ENCODE measurements around the gene RNF112. TPM values are rescaled to one million over a fixed set of nuclear protein-coding genes. Genes with fewer than 3 reads are reported as not detected.

The RNF112 gene
- total and polyA plus RNA-seq, 2 of the 13 experiments (the other 11 are each of a cell fraction or from before 2014, with no cell fraction given), result 0.05 TPM; not detected in 1

DNA sequence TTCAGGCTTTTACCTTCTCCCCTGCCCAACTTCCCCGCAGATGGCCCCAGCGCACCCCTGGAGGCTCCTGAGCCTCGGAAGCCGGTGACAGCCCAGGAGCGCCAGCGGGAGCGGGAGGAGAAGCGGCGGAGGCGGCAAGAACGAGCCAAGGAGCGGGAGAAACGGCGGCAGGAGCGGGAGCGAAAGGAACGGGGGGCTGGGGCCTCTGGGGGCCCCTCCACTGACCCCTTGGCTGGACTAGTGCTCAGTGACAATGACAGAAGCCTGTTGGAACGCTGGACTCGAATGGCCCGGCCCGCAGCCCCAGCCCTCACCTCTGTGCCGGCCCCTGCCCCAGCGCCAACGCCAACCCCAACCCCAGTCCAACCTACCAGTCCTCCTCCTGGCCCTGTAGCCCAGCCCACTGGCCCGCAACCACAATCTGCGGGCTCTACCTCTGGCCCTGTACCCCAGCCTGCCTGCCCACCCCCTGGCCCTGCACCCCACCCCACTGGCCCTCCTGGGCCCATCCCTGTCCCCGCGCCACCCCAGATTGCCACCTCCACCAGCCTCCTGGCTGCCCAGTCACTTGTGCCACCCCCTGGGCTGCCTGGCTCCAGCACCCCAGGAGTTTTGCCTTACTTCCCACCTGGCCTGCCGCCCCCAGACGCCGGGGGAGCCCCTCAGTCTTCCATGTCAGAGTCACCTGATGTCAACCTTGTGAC, 29.1 kb upstream of the RNF112 start:
- no peak for ATAC-seq
- H3K27ac ChIP-seq (ENCODE audit: extremely low read length, insufficient read depth, low read length), result no peak overlapping the region
- CTCF ChIA-PET (ENCODE audit: low intra/inter-chr PET ratio, low total read pairs), result no interaction called here
- in situ Hi-C loops (cut with HindIII; ENCODE audit: extremely low pct_ligation_motif_present, low pct_unique_long_range_greater_than_20kb), result no loop called here
- peaks cover 39% of the 10 kb centered on the region for H3K4me1 ChIP-seq (ENCODE audit: insufficient read depth, low read length)
- peaks cover 13 to 41% of the 10 kb centered on the region in 2 experiments for H3K36me3 ChIP-seq (replicated peaks in 1 of 2; ENCODE audit: control insufficient read depth in 1 of 2, insufficient read depth in 2 of 2, low read length in 2 of 2)
- no peak overlapping the region for H3K9ac ChIP-seq (ENCODE audit: insufficient read depth, low read depth, low read length)
- intact Hi-C loops (cut with micrococcal nuclease; ENCODE audit: unreplicated experiment), result no loop called here
- POLR2A ChIA-PET, result no interaction called here
- H4K20me1 ChIP-seq (ENCODE audit: insufficient read depth, low read length), result no peaks in the 10 kb centered on the region
- BruUV-seq (replicated peaks), result no TSS peak
- H3K9me3 ChIP-seq (ENCODE audit: low read length), result no peaks in the 10 kb centered on the region
- H3K4me3 ChIP-seq (replicated peaks in 1 of 3; ENCODE audit: insufficient read depth in 1 of 3, low read depth in 2 of 3, low read length in 3 of 3), result no peak overlapping the region
- peaks cover 12% of the 10 kb centered on the region for H3K79me2 ChIP-seq (ENCODE audit: insufficient read depth, low read length)
- no peak for DNase-seq (ENCODE audit: low spot score)
- no peak overlapping the region for H3K4me2 ChIP-seq (ENCODE audit: low read depth, low read length)
- no peak for TF ChIP-seq FOXM1 (CRISPR knock-in tag; IDR thresholded peaks at IDR 0.05)
- H2AFZ ChIP-seq (ENCODE audit: low read length), result no peak overlapping the region
- WGBS (ENCODE audit: low lambda C conversion rate), result 97% methylated on average over 30 of the region's 31 CpGs
- no peak for FAIRE-seq
- H3K27me3 ChIP-seq (ENCODE audit: control insufficient read depth in 1 of 2, insufficient read depth in 2 of 2, low read length in 2 of 2), result peaks cover 0 to 2% of the 10 kb centered on the region in 2 experiments; a peak in 1 of 5 replicates

DNA sequence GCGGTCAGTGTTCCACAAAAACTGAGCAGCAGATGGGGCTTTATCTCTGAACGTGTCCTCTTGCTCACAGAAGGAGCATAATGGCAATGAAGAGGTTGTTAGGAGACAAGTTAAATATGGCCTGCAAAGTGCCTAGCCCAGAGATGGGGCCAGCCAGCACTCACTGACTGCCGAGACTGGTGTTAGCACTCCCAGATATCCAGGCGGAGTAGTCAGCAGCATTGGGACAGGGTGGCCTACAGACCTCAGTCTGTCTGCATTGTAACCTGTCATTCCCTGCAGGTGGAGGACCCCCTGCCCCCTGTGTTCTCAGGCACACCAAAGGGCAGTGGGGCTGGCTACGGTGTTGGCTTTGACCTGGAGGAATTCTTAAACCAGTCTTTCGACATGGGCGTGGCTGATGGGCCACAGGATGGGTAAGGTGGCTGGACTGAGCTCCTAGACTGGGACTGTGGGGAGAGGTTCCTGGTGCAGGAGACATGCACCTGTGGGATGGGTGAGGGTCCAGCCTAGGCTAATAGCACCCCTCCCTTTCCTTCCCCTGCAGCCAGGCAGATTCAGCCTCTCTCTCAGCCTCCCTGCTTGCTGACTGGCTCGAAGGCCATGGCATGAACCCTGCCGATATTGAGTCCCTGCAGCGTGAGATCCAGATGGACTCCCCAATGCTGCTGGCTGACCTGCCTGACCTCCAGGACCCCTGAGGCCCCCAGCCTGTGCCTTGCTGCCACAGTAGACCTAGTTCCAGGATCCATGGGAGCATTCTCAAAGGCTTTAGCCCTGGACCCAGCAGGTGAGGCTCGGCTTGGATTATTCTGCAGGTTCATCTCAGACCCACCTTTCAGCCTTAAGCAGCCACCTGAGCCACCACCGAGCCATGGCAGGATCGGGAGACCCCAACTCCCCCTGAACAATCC, 28.2 kb upstream of the RNF112 start:
- H3K4me2 ChIP-seq (ENCODE audit: low read depth, low read length), result no peak overlapping the region
- H3K4me1 ChIP-seq (ENCODE audit: insufficient read depth, low read length), result peaks cover 45% of the 10 kb centered on the region
- peaks cover 13 to 41% of the 10 kb centered on the region in 2 experiments for H3K36me3 ChIP-seq (replicated peaks in 1 of 2; ENCODE audit: control insufficient read depth in 1 of 2, insufficient read depth in 2 of 2, low read length in 2 of 2)
- H3K9me3 ChIP-seq (ENCODE audit: low read length), result no peaks in the 10 kb centered on the region
- FAIRE-seq (no peak), ATAC-seq (no peak), DNase-seq (ENCODE audit: low spot score) (no peak)
- in situ Hi-C loops (cut with HindIII; ENCODE audit: extremely low pct_ligation_motif_present, low pct_unique_long_range_greater_than_20kb), result no loop called here
- POLR2A ChIA-PET, result no interaction called here
- CTCF ChIA-PET (ENCODE audit: low intra/inter-chr PET ratio, low total read pairs), result no interaction called here
- H3K27me3 ChIP-seq (ENCODE audit: control insufficient read depth in 1 of 2, insufficient read depth in 2 of 2, low read length in 2 of 2), result no peaks in the 10 kb centered on the region
- BruUV-seq (replicated peaks), result no TSS peak
- H3K79me2 ChIP-seq (ENCODE audit: insufficient read depth, low read length), result peaks cover 12% of the 10 kb centered on the region
- H3K27ac ChIP-seq (ENCODE audit: extremely low read length, insufficient read depth, low read length), result no peak overlapping the region
- H3K4me3 ChIP-seq (replicated peaks in 1 of 3; ENCODE audit: insufficient read depth in 1 of 3, low read depth in 2 of 3, low read length in 3 of 3), result no peak overlapping the region
- no peak overlapping the region for H2AFZ ChIP-seq (ENCODE audit: low read length)
- H4K20me1 ChIP-seq (ENCODE audit: insufficient read depth, low read length), result no peaks in the 10 kb centered on the region
- intact Hi-C loops (cut with micrococcal nuclease; ENCODE audit: unreplicated experiment), result no loop called here
- WGBS (ENCODE audit: low lambda C conversion rate), result 92% methylated on average over 8 of the region's 13 CpGs
- H3K9ac ChIP-seq (ENCODE audit: insufficient read depth, low read depth, low read length), result no peak overlapping the region
- no peak for TF ChIP-seq STAG1 (CRISPR knock-in tag; IDR thresholded peaks at IDR 0.05)
- TF ChIP-seq JARID2 (CRISPR knock-in tag; IDR thresholded peaks at IDR 0.05; ENCODE audit: insufficient replicate concordance), result no peak
- no peak for TF ChIP-seq ZNF576 (CRISPR knock-in tag; IDR thresholded peaks at IDR 0.05)
- TF ChIP-seq ZSCAN12 (CRISPR knock-in tag; IDR thresholded peaks at IDR 0.05), result no peak
- TF ChIP-seq GABPA (IDR thresholded peaks at IDR 0.05; ENCODE audit: low read depth, low read length), result no peak
- no peak for TF ChIP-seq GABPA (CRISPR knock-in tag; IDR thresholded peaks at IDR 0.05; ENCODE audit: low read depth)
- TF ChIP-seq, protein P1, sequence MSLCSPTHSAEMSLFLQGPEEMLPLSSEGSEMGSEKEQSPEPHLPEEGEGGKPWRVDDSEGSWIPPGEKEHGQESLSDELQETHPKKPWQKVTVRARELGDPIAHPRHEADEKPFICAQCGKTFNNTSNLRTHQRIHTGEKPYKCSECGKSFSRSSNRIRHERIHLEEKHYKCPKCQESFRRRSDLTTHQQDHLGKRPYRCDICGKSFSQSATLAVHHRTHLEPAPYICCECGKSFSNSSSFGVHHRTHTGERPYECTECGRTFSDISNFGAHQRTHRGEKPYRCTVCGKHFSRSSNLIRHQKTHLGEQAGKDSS (CRISPR knock-in tag; IDR thresholded peaks at IDR 0.05; ENCODE audit: borderline replicate concordance, low read depth), result no peak
- no peak for TF ChIP-seq GPBP1L1 (CRISPR knock-in tag; IDR thresholded peaks at IDR 0.05)
- TF ChIP-seq SMARCE1 (IDR thresholded peaks at IDR 0.05; ENCODE audit: borderline replicate concordance), result no peak
- no peak for TF ChIP-seq HMG20B (CRISPR knock-in tag; conservative IDR thresholded peaks at IDR 0.05)
- TF ChIP-seq ZNF230 (CRISPR knock-in tag; IDR thresholded peaks at IDR 0.05), result no peak
- TF ChIP-seq, protein P2, sequence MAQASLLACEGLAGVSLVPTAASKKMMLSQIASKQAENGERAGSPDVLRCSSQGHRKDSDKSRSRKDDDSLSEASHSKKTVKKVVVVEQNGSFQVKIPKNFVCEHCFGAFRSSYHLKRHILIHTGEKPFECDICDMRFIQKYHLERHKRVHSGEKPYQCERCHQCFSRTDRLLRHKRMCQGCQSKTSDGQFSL (CRISPR knock-in tag; IDR thresholded peaks at IDR 0.05), result no peak
- TF ChIP-seq SYNCRIP (IDR thresholded peaks at IDR 0.05; ENCODE audit: insufficient read depth, low read depth, low read length), result no peak

Data from HepG2 (cell line).